GM12878 (cell line): ENCODE results near the gene FMNL2. TPM values are rescaled to one million over a fixed set of nuclear protein-coding genes. Genes with fewer than 3 reads are reported as not detected.

Experiments used
- ATAC-seq: fragments of 200-7000 bp; cut with Tn5 transposase; 3 replicates; pipeline ENCODE4 v1.9.1; 2020; ENCODE audit warnings: mild to moderate bottlenecking, moderate library complexity
- BruUV-seq: library from RNA; stranded (reverse); fragments of 400-500 nt; replicated peaks from 2 replicates; lab custom pipeline; 2021; lab: Mats Ljungman, UMichigan
- CTCF ChIA-PET: fragments of 300-600 bp; sonication (Branson Sonifier 250); formaldehyde crosslinking; extraction: SDS; loops from one replicate; lab custom pipeline; 2021; ENCODE audit warnings: inconsistent platforms; lab: Yijun Ruan, JAX
- POLR2A ChIA-PET: fragments of 350-600 bp; formaldehyde crosslinking; extraction: SDS; loops from one replicate; lab custom pipeline; 2021; ENCODE audit warnings: inconsistent platforms; lab: Charles Lee
- RAD21 ChIA-PET: fragments of 300-600 bp; sonication (Branson Sonifier 250); formaldehyde crosslinking; loops from one replicate; lab custom pipeline; 2023; ENCODE audit warnings: antibody characterized with exemption; ENCODE audit not compliant: unreplicated experiment; lab: Charles Lee
- SMC1A ChIA-PET: fragments of 300-600 bp; sonication (Branson Sonifier 250); formaldehyde crosslinking; loops from one replicate; lab custom pipeline; 2023; ENCODE audit not compliant: unreplicated experiment, uncharacterized antibody; lab: Charles Lee
- DNase-seq: peaks from one replicate; pipeline ENCODE4 v3.0.0-alpha.2; 2011; ENCODE audit warnings: low read depth, low spot score
- FAIRE-seq: peaks from 3 replicates; lab custom pipeline; 2011; peaks lifted over from hg19 to GRCh38; lab: Jason Lieb, UNC
- H2AFZ ChIP-seq: 2 replicates; pipeline ENCODE4 v1.6.0; 2011; ENCODE audit warnings: low read depth, low read length, control low read depth; ENCODE audit not compliant: control insufficient read depth
- H3K27ac ChIP-seq: 2 replicates; pipeline ENCODE4 v1.5.1; 2011; ENCODE audit warnings: control low read depth; ENCODE audit not compliant: control insufficient read depth, insufficient read depth
- H3K27me3 ChIP-seq, 2 experiments: replicated peaks in 1 of 2; 2 replicates each; pipeline versions ENCODE4 v1.6.0 to v1.6.1; 2011; ENCODE audit warnings: low read length in 1 of 2; ENCODE audit not compliant: control insufficient read depth in 2 of 2, insufficient read depth in 2 of 2
- H3K36me3 ChIP-seq, 2 experiments: 2 replicates each; pipeline ENCODE4 v1.5.1; 2011; ENCODE audit warnings: low read length in 1 of 2; ENCODE audit not compliant: control insufficient read depth in 2 of 2, insufficient read depth in 2 of 2
- H3K4me1 ChIP-seq: 2 replicates; pipeline ENCODE4 v1.6.1; 2011; ENCODE audit warnings: mild to moderate bottlenecking, low read length, moderate library complexity, mixed read lengths; ENCODE audit not compliant: control insufficient read depth, insufficient read depth
- H3K4me2 ChIP-seq: 2 replicates; pipeline ENCODE4 v1.6.0; 2011; ENCODE audit warnings: control low read depth; ENCODE audit not compliant: control insufficient read depth, insufficient read depth
- H3K4me3 ChIP-seq: fragments of 200-600 bp; sonication (generic); 2 replicates; pipeline ENCODE4 v1.5.1; 2016
- H3K79me2 ChIP-seq: 2 replicates; pipeline ENCODE4 v1.6.0; 2011; ENCODE audit warnings: low read length; ENCODE audit not compliant: control insufficient read depth, insufficient read depth
- H3K9ac ChIP-seq: 2 replicates; pipeline ENCODE4 v1.8.0; 2011; ENCODE audit warnings: low read length, control low read depth, mixed read lengths; ENCODE audit not compliant: control insufficient read depth, insufficient read depth
- H3K9me3 ChIP-seq: replicated peaks from 3 replicates; pipeline ENCODE4 v1.5.1; 2011; ENCODE audit warnings: mild to moderate bottlenecking, low read length; ENCODE audit not compliant: control insufficient read depth, insufficient read depth
- H4K20me1 ChIP-seq: 2 replicates; pipeline ENCODE4 v1.6.0; 2011; ENCODE audit not compliant: control insufficient read depth, insufficient read depth
- CBX3 ChIP-seq: fragments of 200-600 bp; sonication (generic); IDR thresholded peaks from 2 replicates; pipeline ENCODE4 v1.6.1; 2016; ENCODE audit warnings: low read depth, borderline replicate concordance
- CHD2 ChIP-seq: IDR thresholded peaks from 2 replicates; pipeline ENCODE4 v1.6.1; 2011; ENCODE audit warnings: low read depth, low read length, improper control_type of control experiment, borderline replicate concordance
- CREB1 ChIP-seq: IDR thresholded peaks from 2 replicates; pipeline ENCODE4 v1.6.1; 2012; ENCODE audit warnings: low read depth, mild to moderate bottlenecking, inconsistent platforms
- EGR1 ChIP-seq, 2 experiments: IDR thresholded peaks; 1 replicate in 1 of 2; 2 replicates in 1 of 2; pipeline ENCODE4 v1.6.1; 2011 to 2012; ENCODE audit warnings: low read depth in 2 of 2, low read length in 2 of 2, borderline replicate concordance in 1 of 2, mild to moderate bottlenecking in 1 of 2, moderate library complexity in 1 of 2
- ETV6 ChIP-seq, 2 experiments: fragments of 450-650 bp in 1 of 2; IDR thresholded peaks in 1 of 2; conservative IDR thresholded peaks in 1 of 2; 2 replicates each; pipeline ENCODE4 v1.6.1; 2014; ENCODE audit warnings: antibody characterized with exemption in 1 of 2, borderline replicate concordance in 1 of 2, low read depth in 1 of 2, mild to moderate bottlenecking in 1 of 2, moderate library complexity in 1 of 2
- EZH2 ChIP-seq: IDR thresholded peaks from 2 replicates; pipeline ENCODE4 v1.6.1; 2012; ENCODE audit warnings: low read depth, mild to moderate bottlenecking, control low read depth, inconsistent platforms, low read length, borderline replicate concordance; ENCODE audit not compliant: control insufficient read depth
- KDM1A ChIP-seq: fragments of 200-600 bp; sonication (generic); IDR thresholded peaks from 2 replicates; pipeline ENCODE4 v1.6.1; 2016; ENCODE audit warnings: borderline replicate concordance
- MTA2 ChIP-seq: fragments of 450-650 bp; IDR thresholded peaks from 2 replicates; pipeline ENCODE4 v1.6.1; 2016; ENCODE audit warnings: low read depth, mild to moderate bottlenecking, moderate library complexity
- NR2C1 ChIP-seq: fragments of 450-650 bp; IDR thresholded peaks from 2 replicates; pipeline ENCODE4 v1.6.1; 2017; ENCODE audit warnings: antibody characterized with exemption, mild to moderate bottlenecking, moderate library complexity
- POLR2AphosphoS2 ChIP-seq: IDR thresholded peaks from 2 replicates; pipeline ENCODE4 v1.6.1; 2011; ENCODE audit warnings: low read depth, mild to moderate bottlenecking, low read length, improper control_type of control experiment, moderate library complexity
- POLR2AphosphoS5 ChIP-seq: IDR thresholded peaks from 2 replicates; pipeline ENCODE4 v1.6.1; 2011; ENCODE audit warnings: mild to moderate bottlenecking, low read length, inconsistent platforms
- POU2F2 ChIP-seq: IDR thresholded peaks from 3 replicates; pipeline ENCODE4 v1.6.1; 2011; ENCODE audit warnings: low read depth, mild to moderate bottlenecking, low read length, borderline replicate concordance
- RBBP5 ChIP-seq: fragments of 200-600 bp; sonication (generic); conservative IDR thresholded peaks from 2 replicates; pipeline ENCODE4 v1.6.1; 2016
- SP1 ChIP-seq: IDR thresholded peaks from one replicate; pipeline ENCODE4 v1.6.1; 2011; ENCODE audit warnings: low read depth, low read length
- TBL1XR1 ChIP-seq: IDR thresholded peaks from 2 replicates; pipeline ENCODE4 v1.6.1; 2012; ENCODE audit warnings: low read depth, low read length, improper control_type of control experiment
- WRNIP1 ChIP-seq: IDR thresholded peaks from 2 replicates; pipeline ENCODE4 v1.6.1; 2011; ENCODE audit warnings: low read depth, low read length, improper control_type of control experiment, borderline replicate concordance
- ZNF207 ChIP-seq: fragments of 450-650 bp; IDR thresholded peaks from 2 replicates; pipeline ENCODE4 v1.6.1; 2014; ENCODE audit warnings: antibody characterized with exemption, mild to moderate bottlenecking, borderline replicate concordance
- WGBS: methylation state at CpG from one replicate; pipeline ENCODE4 v1.1.6; 2016; ENCODE audit warnings: low lambda C conversion rate; ENCODE audit not compliant: insufficient replicate concordance, insufficient coverage; ENCODE audit errors: missing lambda C conversion rate; 5-methylcytosine and 5-hydroxymethylcytosine counted together
- in situ Hi-C: fragments of 300-500 bp; cut with MboI; formaldehyde crosslinking; loops from 9 replicates; pipeline ENCODE4 v1.14.3; 2018; ENCODE audit warnings: mixed read lengths
- intact Hi-C: fragments of 100-400 bp; cut with micrococcal nuclease; formaldehyde crosslinking; loops from one replicate; pipeline ENCODE4 v1.14.2; 2022; ENCODE audit not compliant: unreplicated experiment
- polyA plus RNA-seq, 11 experiments: library from polyadenylated mRNA; depleted of rRNA in 4 of 11; unstranded in 6 of 11; stranded (reverse) in 5 of 11; fragments of >200 nt; fragmentation: Nextera tagmentation in 4 of 11; fragmentation: Illumina TruSeq in 1 of 11; extraction: Ambion mirVana in 4 of 11; extraction: Trizol in 1 of 11; gene quantifications; 1 replicate in 1 of 11; 2 replicates in 10 of 11; pipeline versions ENCODE4 v1.2.1 to v1.2.3, GENCODE V29; 2011 to 2016; ENCODE audit warnings: inconsistent platforms in 2 of 11, missing spikeins in 2 of 11, low read depth in 1 of 11
- total RNA-seq, 4 experiments: library from RNA; depleted of rRNA in 3 of 4; stranded (reverse); fragments of >200 nt in 3 of 4; fragmentation: Illumina TruSeq in 1 of 4; extraction: Trizol in 1 of 4; gene quantifications; 2 replicates each; pipeline versions ENCODE4 v1.2.1 to v1.2.3, GENCODE V29; 2013 to 2021
- TF ChIP-seq, protein P1 (sequence below): fragments of 450-650 bp; IDR thresholded peaks from 2 replicates; pipeline ENCODE4 v1.6.1; 2014; ENCODE audit warnings: mild to moderate bottlenecking
- TF ChIP-seq, protein P2 (sequence below): IDR thresholded peaks from 2 replicates; pipeline ENCODE4 v1.6.1; 2012; ENCODE audit warnings: low read length, inconsistent platforms
- TF ChIP-seq, protein P3 (sequence below): fragments of 150-350 bp; IDR thresholded peaks from 2 replicates; pipeline ENCODE4 v1.6.1; 2016; ENCODE audit warnings: low read depth, low read length

The FMNL2 gene
- total and polyA plus RNA-seq, 10 of the 15 experiments (the other 5 are each of a cell fraction or from before 2014, with no cell fraction given): 0.13 to 9.9 (median 0.35) TPM

DNA sequence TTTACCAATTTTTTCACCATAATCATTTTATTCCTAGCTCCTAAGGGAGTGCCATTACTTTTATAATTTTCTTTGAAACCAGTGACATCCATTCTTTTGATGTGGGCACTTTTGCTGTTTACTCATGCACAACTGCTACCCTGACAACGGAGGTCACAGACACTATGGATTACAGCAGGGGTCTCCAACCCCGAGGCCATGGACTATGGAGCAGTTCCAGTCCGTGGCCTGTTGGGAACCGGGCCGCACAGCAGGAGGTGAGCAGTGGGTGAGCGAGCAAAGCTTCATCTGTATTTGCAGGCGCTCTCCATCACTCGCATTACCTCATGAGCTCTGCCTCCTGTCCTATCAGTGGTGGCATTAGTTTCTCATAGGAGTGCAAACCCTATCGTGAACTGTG is 347.7 kb downstream of the FMNL2 start:
- no peaks in the 10 kb centered on the region for H3K4me1 ChIP-seq
- no peaks in the 10 kb centered on the region for H4K20me1 ChIP-seq
- H3K27ac ChIP-seq: no peak overlapping the region
- intact Hi-C loops (no loop called here), in situ Hi-C loops (no loop called here)
- TF ChIP-seq, protein P1, sequence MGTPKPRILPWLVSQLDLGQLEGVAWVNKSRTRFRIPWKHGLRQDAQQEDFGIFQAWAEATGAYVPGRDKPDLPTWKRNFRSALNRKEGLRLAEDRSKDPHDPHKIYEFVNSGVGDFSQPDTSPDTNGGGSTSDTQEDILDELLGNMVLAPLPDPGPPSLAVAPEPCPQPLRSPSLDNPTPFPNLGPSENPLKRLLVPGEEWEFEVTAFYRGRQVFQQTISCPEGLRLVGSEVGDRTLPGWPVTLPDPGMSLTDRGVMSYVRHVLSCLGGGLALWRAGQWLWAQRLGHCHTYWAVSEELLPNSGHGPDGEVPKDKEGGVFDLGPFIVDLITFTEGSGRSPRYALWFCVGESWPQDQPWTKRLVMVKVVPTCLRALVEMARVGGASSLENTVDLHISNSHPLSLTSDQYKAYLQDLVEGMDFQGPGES: no peak
- TF ChIP-seq POLR2AphosphoS2 (no peak), TBL1XR1 (no peak), KDM1A (no peak), EGR1 (IDR thresholded peaks at IDR 0.05; ENCODE audit: borderline replicate concordance in 1 of 2, low read depth in 2 of 2, low read length in 2 of 2) (no peak), WRNIP1 (no peak), CHD2 (no peak), CREB1 (no peak), SP1 (no peak), NR2C1 (no peak), POU2F2 (no peak), CBX3 (no peak), RBBP5 (no peak), EZH2 (no peak), ZNF207 (no peak), MTA2 (no peak), POLR2AphosphoS5 (no peak), ETV6 (conservative IDR thresholded peaks at IDR 0.05 in 1 of 2, IDR thresholded peaks at IDR 0.05 in 1 of 2; ENCODE audit: borderline replicate concordance in 1 of 2, low read depth in 1 of 2) (no peak)
- TF ChIP-seq, protein P2, sequence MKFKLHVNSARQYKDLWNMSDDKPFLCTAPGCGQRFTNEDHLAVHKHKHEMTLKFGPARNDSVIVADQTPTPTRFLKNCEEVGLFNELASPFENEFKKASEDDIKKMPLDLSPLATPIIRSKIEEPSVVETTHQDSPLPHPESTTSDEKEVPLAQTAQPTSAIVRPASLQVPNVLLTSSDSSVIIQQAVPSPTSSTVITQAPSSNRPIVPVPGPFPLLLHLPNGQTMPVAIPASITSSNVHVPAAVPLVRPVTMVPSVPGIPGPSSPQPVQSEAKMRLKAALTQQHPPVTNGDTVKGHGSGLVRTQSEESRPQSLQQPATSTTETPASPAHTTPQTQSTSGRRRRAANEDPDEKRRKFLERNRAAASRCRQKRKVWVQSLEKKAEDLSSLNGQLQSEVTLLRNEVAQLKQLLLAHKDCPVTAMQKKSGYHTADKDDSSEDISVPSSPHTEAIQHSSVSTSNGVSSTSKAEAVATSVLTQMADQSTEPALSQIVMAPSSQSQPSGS: no peak
- TF ChIP-seq, protein P3, sequence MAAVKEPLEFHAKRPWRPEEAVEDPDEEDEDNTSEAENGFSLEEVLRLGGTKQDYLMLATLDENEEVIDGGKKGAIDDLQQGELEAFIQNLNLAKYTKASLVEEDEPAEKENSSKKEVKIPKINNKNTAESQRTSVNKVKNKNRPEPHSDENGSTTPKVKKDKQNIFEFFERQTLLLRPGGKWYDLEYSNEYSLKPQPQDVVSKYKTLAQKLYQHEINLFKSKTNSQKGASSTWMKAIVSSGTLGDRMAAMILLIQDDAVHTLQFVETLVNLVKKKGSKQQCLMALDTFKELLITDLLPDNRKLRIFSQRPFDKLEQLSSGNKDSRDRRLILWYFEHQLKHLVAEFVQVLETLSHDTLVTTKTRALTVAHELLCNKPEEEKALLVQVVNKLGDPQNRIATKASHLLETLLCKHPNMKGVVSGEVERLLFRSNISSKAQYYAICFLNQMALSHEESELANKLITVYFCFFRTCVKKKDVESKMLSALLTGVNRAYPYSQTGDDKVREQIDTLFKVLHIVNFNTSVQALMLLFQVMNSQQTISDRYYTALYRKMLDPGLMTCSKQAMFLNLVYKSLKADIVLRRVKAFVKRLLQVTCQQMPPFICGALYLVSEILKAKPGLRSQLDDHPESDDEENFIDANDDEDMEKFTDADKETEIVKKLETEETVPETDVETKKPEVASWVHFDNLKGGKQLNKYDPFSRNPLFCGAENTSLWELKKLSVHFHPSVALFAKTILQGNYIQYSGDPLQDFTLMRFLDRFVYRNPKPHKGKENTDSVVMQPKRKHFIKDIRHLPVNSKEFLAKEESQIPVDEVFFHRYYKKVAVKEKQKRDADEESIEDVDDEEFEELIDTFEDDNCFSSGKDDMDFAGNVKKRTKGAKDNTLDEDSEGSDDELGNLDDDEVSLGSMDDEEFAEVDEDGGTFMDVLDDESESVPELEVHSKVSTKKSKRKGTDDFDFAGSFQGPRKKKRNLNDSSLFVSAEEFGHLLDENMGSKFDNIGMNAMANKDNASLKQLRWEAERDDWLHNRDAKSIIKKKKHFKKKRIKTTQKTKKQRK: no peak
- POLR2A ChIA-PET: interaction anchor here (1.2 kb wide), 1 partner anchor 12 kb away, joined by 3 read pairs; no protein-coding TSS in a partner anchor
- SMC1A ChIA-PET: interaction anchor here (1.6 to 1.7 kb wide), 2 partner anchors 14 to 32 kb away, joined by 3 to 4 read pairs; no protein-coding TSS in a partner anchor
- peaks cover 16% of the 10 kb centered on the region for H3K79me2 ChIP-seq
- H3K4me2 ChIP-seq: no peak overlapping the region
- DNase-seq (no peak), FAIRE-seq (no peak), ATAC-seq (no peak; the same call in 2 of the 3 replicates)
- H3K9me3 ChIP-seq: no peaks in the 10 kb centered on the region
- no peak overlapping the region for H2AFZ ChIP-seq
- peaks cover 3 to 18% of the 10 kb centered on the region in 2 experiments; a peak in 3 of 4 replicates for H3K36me3 ChIP-seq
- 97% methylated on average over 9 of the region's 9 CpGs for WGBS
- CTCF ChIA-PET: interaction anchor here (0.7 to 2.2 kb wide), 5 partner anchors 15 to 72 kb away, joined by 3 to 8 read pairs (median 4); no protein-coding TSS in a partner anchor
- RAD21 ChIA-PET: no interaction called here
- H3K9ac ChIP-seq: no peak overlapping the region
- no peaks in the 10 kb centered on the region for H3K27me3 ChIP-seq
- no peak overlapping the region for H3K4me3 ChIP-seq
- no TSS peak for BruUV-seq
